ENCODE measurements around the gene XRRA1.

Gene XRRA1

GRCh38 chr11:74949753-74950137 lies 854 bp upstream of the XRRA1 start:
- no peak for DNase-seq

GRCh38 chr11:74948546-74948897 lies 369 bp downstream of the XRRA1 start:
- DNase-seq: no peak

GRCh38 chr11:74942073-74942759 lies 6.7 kb downstream of the XRRA1 start:
- DNase-seq: no peak

GRCh38 chr11:74941492-74941891 lies 7.4 kb downstream of the XRRA1 start:
- no peak for DNase-seq

- DNase-seq: no peak
Measured at GRCh38 chr11:74937696-74938475, 11.0 kb downstream of the XRRA1 start.

GRCh38 chr11:74936976-74937375 lies 11.9 kb downstream of the XRRA1 start:
- DNase-seq: no peak

- DNase-seq: no peak
Measured at GRCh38 chr11:74936087-74936486, 12.8 kb downstream of the XRRA1 start.

GRCh38 chr11:74935285-74935684 lies 13.6 kb downstream of the XRRA1 start:
- DNase-seq: no peak

- no peak for DNase-seq
Measured at GRCh38 chr11:74933765-74934164, 15.1 kb downstream of the XRRA1 start.

- DNase-seq: no peak
Measured at GRCh38 chr11:74932797-74933196, 16.1 kb downstream of the XRRA1 start.

GRCh38 chr11:74932169-74932568 lies 16.7 kb downstream of the XRRA1 start:
- DNase-seq: peak in 1 of 2 experiments; percentile 24

GRCh38 chr11:74929431-74930363 lies 19.2 kb downstream of the XRRA1 start:
- DNase-seq: peak; percentile 49 to 69

- no peak for DNase-seq
Measured at GRCh38 chr11:74927496-74927895, 21.4 kb downstream of the XRRA1 start.

- DNase-seq: peak; percentile 34 to 44
Measured at GRCh38 chr11:74926304-74927030, 22.4 kb downstream of the XRRA1 start.

- DNase-seq: no peak
Measured at GRCh38 chr11:74925281-74925680, 23.6 kb downstream of the XRRA1 start.

- DNase-seq: no peak
Measured at GRCh38 chr11:74923125-74923524, 25.8 kb downstream of the XRRA1 start.

GRCh38 chr11:74909812-74910211 lies 39.1 kb downstream of the XRRA1 start:
- no peak for DNase-seq

GRCh38 chr11:74909385-74909784 lies 39.5 kb downstream of the XRRA1 start:
- DNase-seq: no peak

GRCh38 chr11:74905326-74905725 lies 43.6 kb downstream of the XRRA1 start:
- DNase-seq: no peak

GRCh38 chr11:74902342-74902741 lies 46.5 kb downstream of the XRRA1 start:
- no peak for DNase-seq

- DNase-seq: no peak
Measured at GRCh38 chr11:74896311-74896710, 52.6 kb downstream of the XRRA1 start.

GRCh38 chr11:74895340-74896116 lies 53.4 kb downstream of the XRRA1 start:
- DNase-seq: no peak

Data from activated CD4-positive, alpha-beta T cell treated with anti-CD3 and anti-CD28 coated beads, Interleukin-2, amount 50 U/mL, for 48 hours (primary cell).